Natural killer cell (primary cell): Measurements from ENCODE around the gene SAPCD2. TPM values are rescaled to one million over a fixed set of nuclear protein-coding genes. Genes with fewer than 3 reads are reported as not detected.

Source experiments
- ATAC-seq, 3 donors: fragments of 150-1000 bp in 2 of 3; fragments of 200-7000 bp in 1 of 3; cut with Tn5 transposase; 1 replicate in 1 of 3; 2 replicates in 2 of 3; pipeline ENCODE4 v1.10.0; 2021; ENCODE audit warnings: mild to moderate bottlenecking in 2 of 3, moderate library complexity in 2 of 3
- DNase-seq, 2 donors: peaks; one replicate each; pipeline versions ENCODE4 v3.0.0 to v3.0.0-alpha.2; 2013 to 2021; ENCODE audit warnings: mixed read lengths in 1 of 2
- H3K27ac ChIP-seq: one replicate; pipeline ENCODE4 v1.5.1; 2013; ENCODE audit warnings: mild to moderate bottlenecking, low read length
- H3K27me3 ChIP-seq: one replicate; pipeline ENCODE4 v1.6.1; 2013; ENCODE audit warnings: low read length; ENCODE audit not compliant: control insufficient read depth, insufficient read depth
- H3K36me3 ChIP-seq: one replicate; pipeline ENCODE4 v1.6.1; 2013; ENCODE audit warnings: low read length; ENCODE audit not compliant: control insufficient read depth, insufficient read depth
- H3K4me1 ChIP-seq: one replicate; pipeline ENCODE4 v1.6.1; 2013; ENCODE audit warnings: low read length; ENCODE audit not compliant: control insufficient read depth, insufficient read depth
- H3K4me3 ChIP-seq: one replicate; pipeline ENCODE4 v1.5.1; 2013; ENCODE audit warnings: low read length
- H3K9me3 ChIP-seq: one replicate; pipeline ENCODE4 v1.6.1; 2013; ENCODE audit warnings: low read length; ENCODE audit not compliant: control insufficient read depth, insufficient read depth
- H3K27ac Mint-ChIP-seq, 2 donors: one replicate each; pipeline ENCODE4 v1.8.0; 2022; ENCODE audit warnings: mild to moderate bottlenecking in 2 of 2, mixed read lengths in 2 of 2, moderate library complexity in 1 of 2
- H3K27me3 Mint-ChIP-seq, 2 donors: one replicate each; pipeline ENCODE4 v1.8.0; 2022; ENCODE audit warnings: low read depth in 2 of 2, mixed read lengths in 2 of 2
- H3K36me3 Mint-ChIP-seq: one replicate; pipeline ENCODE4 v1.8.0; 2022; ENCODE audit warnings: mixed read lengths
- H3K4me1 Mint-ChIP-seq, 2 donors: one replicate each; pipeline ENCODE4 v1.8.0; 2022; ENCODE audit warnings: mixed read lengths in 2 of 2
- H3K4me3 Mint-ChIP-seq: one replicate; pipeline ENCODE4 v1.8.0; 2022; ENCODE audit warnings: mild to moderate bottlenecking, moderate library complexity, mixed read lengths
- H3K9me3 Mint-ChIP-seq, 2 donors: one replicate each; pipeline ENCODE4 v1.8.0; 2022; ENCODE audit warnings: mixed read lengths in 2 of 2
- WGBS: methylation state at CpG from one replicate; pipeline ENCODE4 v1.1.7; 2013; ENCODE audit warnings: missing lambda C conversion rate; ENCODE audit not compliant: insufficient coverage; 5-methylcytosine and 5-hydroxymethylcytosine counted together
- intact Hi-C: fragments of 100-400 bp; cut with micrococcal nuclease; formaldehyde crosslinking; loops from one replicate; pipeline ENCODE4 v1.14.2; 2022
- total RNA-seq, 4 donors: library from RNA; stranded (reverse); fragments of 120-200 nt in 1 of 4; gene quantifications; one replicate each; pipeline versions ENCODE4 v1.2.3 to v1.2.4, GENCODE V29; 2013 to 2022
- TF ChIP-seq, protein P1 (sequence below): fragments of 200-600 bp; IDR thresholded peaks from one replicate; pipeline ENCODE4 v1.8.0; 2022; ENCODE audit warnings: antibody characterized with exemption

Gene SAPCD2
- total RNA-seq, 3 donors from 2014 or later (not counting 1 experiment from before 2014, with no cell fraction given): 0.59 to 2.6 (median 1.0) TPM

- peaks cover 8 to 19% of the 10 kb centered on the region in 2 donors for H3K4me1 Mint-ChIP-seq
- Histone ChIP-seq H3K27ac (no peak overlapping the region), H3K9me3 (no peaks in the 10 kb centered on the region), H3K4me3 (no peak overlapping the region), H3K4me1 (peaks cover 28% of the 10 kb centered on the region), H3K27me3 (no peaks in the 10 kb centered on the region), H3K36me3 (no peaks in the 10 kb centered on the region)
- ATAC-seq: no peak
- H3K27ac Mint-ChIP-seq: no peak overlapping the region
- H3K27me3 Mint-ChIP-seq: no peaks in the 10 kb centered on the region
- WGBS: 94% methylated on average over 26 of the region's 26 CpGs
- TF ChIP-seq, protein P1, sequence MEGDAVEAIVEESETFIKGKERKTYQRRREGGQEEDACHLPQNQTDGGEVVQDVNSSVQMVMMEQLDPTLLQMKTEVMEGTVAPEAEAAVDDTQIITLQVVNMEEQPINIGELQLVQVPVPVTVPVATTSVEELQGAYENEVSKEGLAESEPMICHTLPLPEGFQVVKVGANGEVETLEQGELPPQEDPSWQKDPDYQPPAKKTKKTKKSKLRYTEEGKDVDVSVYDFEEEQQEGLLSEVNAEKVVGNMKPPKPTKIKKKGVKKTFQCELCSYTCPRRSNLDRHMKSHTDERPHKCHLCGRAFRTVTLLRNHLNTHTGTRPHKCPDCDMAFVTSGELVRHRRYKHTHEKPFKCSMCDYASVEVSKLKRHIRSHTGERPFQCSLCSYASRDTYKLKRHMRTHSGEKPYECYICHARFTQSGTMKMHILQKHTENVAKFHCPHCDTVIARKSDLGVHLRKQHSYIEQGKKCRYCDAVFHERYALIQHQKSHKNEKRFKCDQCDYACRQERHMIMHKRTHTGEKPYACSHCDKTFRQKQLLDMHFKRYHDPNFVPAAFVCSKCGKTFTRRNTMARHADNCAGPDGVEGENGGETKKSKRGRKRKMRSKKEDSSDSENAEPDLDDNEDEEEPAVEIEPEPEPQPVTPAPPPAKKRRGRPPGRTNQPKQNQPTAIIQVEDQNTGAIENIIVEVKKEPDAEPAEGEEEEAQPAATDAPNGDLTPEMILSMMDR: no peak
- intact Hi-C loops: no loop called here
- DNase-seq: no peak
- H3K36me3 Mint-ChIP-seq: no peaks in the 10 kb centered on the region
- H3K9me3 Mint-ChIP-seq: no peaks in the 10 kb centered on the region
- H3K4me3 Mint-ChIP-seq: no peak overlapping the region
Observed at GRCh38 chr9:137066096-137066861, 4.1 kb downstream of the SAPCD2 start.

- no peak overlapping the region for H3K4me3 Mint-ChIP-seq
- peaks cover 8 to 11% of the 10 kb centered on the region in 2 donors for H3K4me1 Mint-ChIP-seq
- intact Hi-C loops: no loop called here
- Histone ChIP-seq H3K9me3 (no peaks in the 10 kb centered on the region), H3K4me1 (peaks cover 20% of the 10 kb centered on the region), H3K36me3 (no peaks in the 10 kb centered on the region), H3K27ac (no peak overlapping the region), H3K27me3 (no peaks in the 10 kb centered on the region), H3K4me3 (no peak overlapping the region)
- no peaks in the 10 kb centered on the region for H3K36me3 Mint-ChIP-seq
- 94% methylated on average over 23 of the region's 23 CpGs for WGBS
- no peak overlapping the region for H3K27ac Mint-ChIP-seq
- TF ChIP-seq, protein P1: no peak
- ATAC-seq (no peak), DNase-seq (no peak)
- no peaks in the 10 kb centered on the region for H3K27me3 Mint-ChIP-seq
- no peaks in the 10 kb centered on the region for H3K9me3 Mint-ChIP-seq
Observed at GRCh38 chr9:137065336-137065967, 4.9 kb downstream of the SAPCD2 start.

DNA sequence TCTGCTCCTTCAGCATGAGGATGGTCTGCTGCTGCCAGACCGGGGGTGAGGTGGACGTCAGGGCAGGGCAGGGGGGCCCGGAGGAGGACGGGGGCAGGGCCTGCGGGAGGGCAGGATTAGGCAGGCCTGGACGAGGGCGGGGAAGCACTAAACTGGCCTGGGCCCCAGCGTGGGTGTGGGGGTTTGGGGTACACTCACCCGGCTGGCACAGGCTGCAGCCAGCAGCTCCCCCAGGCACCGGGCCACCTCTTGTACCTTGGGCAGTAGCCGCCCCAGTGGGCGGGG is 5.5 kb downstream of the SAPCD2 start:
- H3K27me3 Mint-ChIP-seq: no peaks in the 10 kb centered on the region
- Histone ChIP-seq H3K27me3 (no peaks in the 10 kb centered on the region), H3K36me3 (no peaks in the 10 kb centered on the region), H3K27ac (no peak overlapping the region), H3K4me3 (no peak overlapping the region), H3K4me1 (peaks cover 19% of the 10 kb centered on the region), H3K9me3 (no peaks in the 10 kb centered on the region)
- H3K27ac Mint-ChIP-seq: no peak overlapping the region
- intact Hi-C loops: no loop called here
- DNase-seq: no peak
- no peak overlapping the region for H3K4me3 Mint-ChIP-seq
- H3K4me1 Mint-ChIP-seq: peaks cover 8 to 10% of the 10 kb centered on the region in 2 donors
- ATAC-seq: no peak
- no peaks in the 10 kb centered on the region for H3K9me3 Mint-ChIP-seq
- WGBS: 95% methylated on average over 12 of the region's 12 CpGs
- H3K36me3 Mint-ChIP-seq: no peaks in the 10 kb centered on the region
- TF ChIP-seq, protein P1: no peak
